Inflammatory macrophage treated with lipopolysaccharide for 1 hour (primary cell): ENCODE data around the gene PLRG1.

ENCODE experiments used
- DNase-seq, 2 donors: peaks; one replicate each; pipeline ENCODE4 v3.0.0-alpha.2; 2020 to 2022

The PLRG1 gene

DNA sequence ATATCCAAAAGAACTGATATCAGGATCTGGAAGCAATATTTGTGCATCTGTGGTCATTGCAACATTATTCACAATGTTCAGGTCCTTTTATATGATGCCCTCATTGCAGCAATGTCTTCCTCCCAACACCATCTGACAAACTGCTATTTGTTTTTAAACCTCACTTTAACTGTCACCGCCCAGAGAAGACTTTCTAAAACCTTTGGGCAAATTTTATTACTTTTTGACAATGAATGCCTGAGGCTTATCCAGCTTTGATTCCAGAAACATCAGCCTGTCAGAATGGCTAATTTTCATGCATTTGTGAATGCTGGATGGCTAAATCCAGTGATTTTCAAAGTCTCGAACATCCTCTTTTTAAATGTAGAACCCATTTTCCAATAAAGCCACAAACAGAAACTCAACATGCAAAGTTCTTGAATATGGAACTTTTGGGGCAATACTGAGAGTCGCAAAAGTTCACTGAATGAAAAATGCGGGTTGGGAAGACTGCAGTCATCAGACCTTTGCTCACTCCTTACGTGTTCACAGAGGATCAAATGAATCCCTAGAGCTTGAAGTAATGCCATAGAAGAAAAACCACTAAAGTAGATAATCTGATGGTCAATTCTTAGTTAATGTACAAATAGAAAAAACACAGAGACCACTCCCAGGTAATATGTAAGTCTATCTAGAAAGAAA lies 23.1 kb upstream of the PLRG1 start:
- DNase-seq, result no peak

DNA sequence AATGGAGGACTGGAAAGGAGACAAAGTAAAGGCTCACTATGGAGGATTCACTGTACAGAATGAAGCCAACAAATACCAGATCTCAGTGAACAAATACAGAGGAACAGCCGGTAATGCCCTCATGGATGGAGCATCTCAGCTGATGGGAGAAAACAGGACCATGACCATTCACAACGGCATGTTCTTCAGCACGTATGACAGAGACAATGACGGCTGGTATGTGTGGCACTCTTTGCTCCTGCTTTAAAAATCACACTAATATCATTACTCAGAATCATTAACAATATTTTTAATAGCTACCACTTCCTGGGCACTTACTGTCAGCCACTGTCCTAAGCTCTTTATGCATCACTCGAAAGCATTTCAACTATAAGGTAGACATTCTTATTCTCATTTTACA lies 19.4 kb upstream of the PLRG1 start:
- no peak for DNase-seq

DNA sequence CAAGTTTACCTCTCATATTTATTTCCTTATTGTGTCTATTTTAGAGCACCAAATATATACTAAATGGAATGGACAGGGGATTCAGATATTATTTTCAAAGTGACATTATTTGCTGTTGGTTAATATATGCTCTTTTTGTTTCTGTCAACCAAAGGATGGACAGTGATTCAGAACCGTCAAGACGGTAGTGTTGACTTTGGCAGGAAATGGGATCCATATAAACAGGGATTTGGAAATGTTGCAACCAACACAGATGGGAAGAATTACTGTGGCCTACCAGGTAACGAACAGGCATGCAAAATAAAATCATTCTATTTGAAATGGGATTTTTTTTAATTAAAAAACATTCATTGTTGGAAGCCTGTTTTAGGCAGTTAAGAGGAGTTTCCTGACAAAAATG lies 18.8 kb upstream of the PLRG1 start:
- no peak for DNase-seq

DNA sequence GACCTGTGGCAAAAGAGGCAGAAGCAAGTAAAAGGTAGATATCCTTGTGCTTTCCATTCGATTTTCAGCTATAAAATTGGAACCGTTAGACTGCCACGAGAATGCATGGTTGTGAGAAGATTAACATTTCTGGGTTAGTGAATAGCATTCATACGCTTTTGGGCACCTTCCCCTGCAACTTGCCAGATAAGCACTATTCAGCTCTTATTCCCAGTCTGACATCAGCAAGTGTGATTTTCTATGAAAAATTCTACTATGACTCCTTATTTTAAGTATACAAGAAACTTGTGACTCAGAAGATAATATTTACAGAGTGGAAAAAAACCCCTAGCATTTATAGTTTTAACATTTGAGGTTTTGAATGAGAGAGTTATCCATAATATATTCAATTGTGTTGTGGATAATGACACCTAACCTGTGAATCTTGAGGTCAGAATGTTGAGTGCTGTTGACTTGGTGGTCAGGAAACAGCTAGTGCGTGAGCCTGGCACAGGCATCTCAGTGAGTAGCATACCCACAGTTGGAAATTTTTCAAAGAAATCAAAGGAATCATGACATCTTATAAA lies 16.5 kb upstream of the PLRG1 start:
- DNase-seq, result no peak

DNA sequence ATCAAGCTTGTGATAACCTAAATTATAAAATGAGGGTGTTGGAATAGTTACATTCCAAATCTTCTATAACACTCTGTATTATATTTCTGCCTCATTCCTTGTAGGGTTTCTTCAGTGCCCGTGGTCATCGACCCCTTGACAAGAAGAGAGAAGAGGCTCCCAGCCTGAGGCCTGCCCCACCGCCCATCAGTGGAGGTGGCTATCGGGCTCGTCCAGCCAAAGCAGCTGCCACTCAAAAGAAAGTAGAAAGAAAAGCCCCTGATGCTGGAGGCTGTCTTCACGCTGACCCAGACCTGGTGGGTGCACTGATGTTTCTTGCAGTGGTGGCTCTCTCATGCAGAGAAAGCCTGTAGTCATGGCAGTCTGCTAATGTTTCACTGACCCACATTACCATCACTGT lies 15.5 kb upstream of the PLRG1 start:
- no peak for DNase-seq

DNA sequence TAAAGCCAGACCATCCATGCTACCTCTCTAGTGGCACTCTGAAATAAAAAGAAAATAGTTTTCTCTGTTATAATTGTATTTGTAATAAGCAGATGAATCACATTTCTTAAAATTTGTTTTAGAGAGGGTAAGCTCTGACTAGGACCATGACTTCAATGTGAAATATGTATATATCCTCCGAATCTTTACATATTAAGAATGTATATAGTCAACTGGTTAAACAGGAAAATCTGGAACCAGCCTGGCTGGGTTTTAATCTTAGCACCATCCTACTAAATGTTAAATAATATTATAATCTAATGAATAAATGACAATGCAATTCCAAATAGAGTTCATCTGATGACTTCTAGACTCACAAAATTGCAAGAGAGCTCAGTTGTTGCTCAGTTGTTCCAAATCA lies 14.1 kb upstream of the PLRG1 start:
- DNase-seq, result no peak

DNA sequence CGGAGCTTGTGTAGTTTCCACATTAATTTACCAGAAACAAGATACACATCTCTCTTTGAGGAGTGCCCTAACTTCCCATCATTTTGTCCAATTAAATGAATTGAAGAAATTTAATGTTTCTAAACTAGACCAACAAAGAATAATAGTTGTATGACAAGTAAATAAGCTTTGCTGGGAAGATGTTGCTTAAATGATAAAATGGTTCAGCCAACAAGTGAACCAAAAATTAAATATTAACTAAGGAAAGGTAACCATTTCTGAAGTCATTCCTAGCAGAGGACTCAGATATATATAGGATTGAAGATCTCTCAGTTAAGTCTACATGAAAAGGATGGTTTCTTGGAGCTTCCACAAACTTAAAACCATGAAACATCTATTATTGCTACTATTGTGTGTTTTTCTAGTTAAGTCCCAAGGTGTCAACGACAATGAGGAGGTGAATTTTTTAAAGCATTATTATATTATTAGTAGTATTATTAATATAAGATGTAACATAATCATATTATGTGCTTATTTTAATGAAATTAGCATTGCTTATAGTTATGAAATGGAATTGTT lies 12.6 kb upstream of the PLRG1 start, which contains the start of gene FGB:
TSS of gene FGB (plus strand) at position 315 of the 558 bp plus-strand sequence. CDS start at position 323, 8 bp downstream.
- DNase-seq, result no peak

DNA sequence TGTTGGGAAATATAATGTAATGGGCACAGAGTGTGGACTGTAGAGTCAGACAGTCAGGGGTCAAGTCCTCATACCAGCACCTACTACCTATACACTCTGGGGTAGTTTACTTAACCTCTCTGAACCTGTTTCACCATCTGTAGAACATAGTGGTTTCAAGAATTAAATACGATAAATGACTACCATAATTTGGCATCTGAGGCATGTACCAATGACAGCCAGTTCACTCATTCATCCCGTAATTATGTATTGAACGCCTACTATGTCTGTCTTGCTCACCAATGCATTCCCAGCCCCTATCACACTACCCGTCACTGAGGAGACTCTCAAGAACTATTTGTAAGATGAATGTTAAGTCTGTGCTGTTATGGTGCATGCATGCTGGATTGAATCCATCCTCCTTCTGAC lies 10.6 kb upstream of the PLRG1 start:
- DNase-seq, result no peak

DNA sequence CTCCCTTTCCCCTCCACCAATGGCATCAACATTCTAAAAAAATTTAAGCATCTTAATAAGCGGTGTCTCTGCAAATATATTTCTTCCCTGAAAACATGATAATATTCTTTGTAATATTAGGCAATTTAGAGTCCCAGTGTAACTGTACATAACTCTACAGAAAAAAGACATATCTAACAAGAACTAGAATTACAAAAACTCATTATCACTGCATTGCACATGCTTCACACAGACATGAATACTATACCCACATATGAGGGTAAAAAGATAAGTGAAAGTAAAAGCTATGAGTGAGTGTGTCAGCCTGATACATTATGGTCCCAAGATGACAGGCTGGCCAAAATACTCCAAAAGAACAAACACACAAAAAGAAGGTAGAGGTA lies 10.2 kb upstream of the PLRG1 start:
- no peak for DNase-seq

DNA sequence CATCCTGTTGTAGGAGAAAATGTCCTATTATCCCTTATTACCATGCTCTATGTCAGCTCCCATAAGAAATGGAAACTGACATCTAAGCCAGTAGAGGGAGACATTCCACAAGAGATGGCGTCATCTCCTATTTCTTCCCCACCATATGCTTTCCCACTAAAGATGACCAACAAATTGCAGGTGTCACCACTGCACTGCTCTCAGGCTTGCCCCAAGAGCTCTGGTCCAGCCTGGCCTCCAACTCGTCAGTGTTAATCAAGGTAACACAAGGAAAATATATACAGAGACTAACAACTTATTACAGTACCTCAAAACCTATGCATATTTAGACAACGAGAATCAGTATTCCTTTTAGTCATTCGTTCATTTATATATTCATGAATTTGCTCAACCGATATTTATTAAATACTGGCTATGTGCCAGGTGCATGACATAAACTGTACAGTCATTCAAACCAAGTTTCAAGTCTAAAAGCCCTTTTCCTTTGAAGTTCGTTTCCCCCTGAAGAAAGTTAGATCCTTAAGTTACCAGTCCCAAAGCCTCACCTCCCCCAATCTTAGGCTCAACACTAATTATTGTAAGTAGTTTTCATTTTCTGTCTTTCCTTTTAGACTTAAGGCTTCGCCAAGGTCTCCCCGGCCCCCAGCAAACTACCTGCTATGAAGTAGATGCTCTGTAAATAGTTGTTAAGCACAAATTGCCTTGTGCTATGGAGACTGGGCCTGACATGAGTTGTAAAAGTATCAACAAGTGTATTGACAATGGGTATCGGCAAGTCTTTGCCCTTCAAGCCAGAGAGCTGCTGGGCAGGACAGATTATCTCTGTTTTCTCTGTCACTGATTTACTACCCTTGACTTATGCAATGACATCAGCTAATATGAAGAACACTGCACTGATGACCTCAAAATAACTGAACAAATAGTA lies 9.6 kb upstream of the PLRG1 start:
- peak; percentile 15 to 52 for DNase-seq

DNA sequence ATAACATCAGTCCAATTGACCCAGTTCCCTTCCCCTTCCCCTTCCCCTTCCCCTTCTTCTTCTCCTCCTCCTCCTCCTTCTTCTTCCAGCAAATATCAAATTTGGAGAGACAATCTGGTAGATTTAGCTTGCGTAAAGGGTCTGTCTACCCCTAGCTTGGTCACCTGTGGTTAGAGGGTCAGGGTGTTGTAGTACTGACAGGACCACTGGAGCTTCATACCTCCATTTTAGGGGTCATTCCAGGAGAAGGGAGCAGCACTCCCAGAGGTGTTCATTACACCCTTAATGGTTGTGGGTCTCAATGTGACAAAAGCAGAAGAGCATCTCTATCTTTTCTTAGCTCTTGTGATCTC lies 8.9 kb upstream of the PLRG1 start:
- no peak for DNase-seq

DNA sequence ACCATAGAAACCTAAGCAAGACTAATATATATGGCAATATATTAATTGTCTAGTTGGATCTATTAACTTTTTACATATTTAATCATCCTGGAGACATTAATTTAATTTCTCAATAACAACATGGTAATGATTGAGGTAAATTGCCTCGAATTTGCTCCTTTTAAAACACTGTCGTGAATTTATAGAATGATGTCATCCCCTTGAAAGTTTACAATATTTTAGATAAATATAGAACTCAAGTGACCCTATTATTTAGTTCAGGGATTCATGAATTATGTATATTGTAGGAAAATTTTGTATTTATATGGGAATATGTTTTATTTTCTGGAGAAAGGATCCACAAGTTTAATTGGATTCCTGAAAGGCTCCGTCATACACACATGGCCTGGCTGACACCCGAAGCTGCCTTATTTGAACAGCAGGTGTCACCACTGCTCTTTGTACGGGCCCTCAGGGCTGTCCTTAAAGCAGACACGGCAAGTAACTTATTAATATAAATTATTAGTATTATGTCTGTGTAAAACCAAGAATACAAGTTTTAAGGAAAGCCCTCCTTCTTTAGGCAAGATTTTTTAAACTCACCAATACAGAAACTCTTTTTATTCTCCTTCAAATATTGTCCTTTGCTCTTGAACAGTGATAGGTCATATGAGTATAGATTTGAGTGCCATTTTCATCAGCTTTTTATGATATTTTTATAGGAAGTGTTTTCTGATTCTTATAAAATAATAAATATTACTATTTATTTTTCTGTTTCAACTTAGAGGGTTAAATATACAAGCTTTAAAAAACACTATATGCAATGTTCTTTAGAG lies 1.9 kb upstream of the PLRG1 start:
- peak; percentile 52 to 81 for DNase-seq

DNA sequence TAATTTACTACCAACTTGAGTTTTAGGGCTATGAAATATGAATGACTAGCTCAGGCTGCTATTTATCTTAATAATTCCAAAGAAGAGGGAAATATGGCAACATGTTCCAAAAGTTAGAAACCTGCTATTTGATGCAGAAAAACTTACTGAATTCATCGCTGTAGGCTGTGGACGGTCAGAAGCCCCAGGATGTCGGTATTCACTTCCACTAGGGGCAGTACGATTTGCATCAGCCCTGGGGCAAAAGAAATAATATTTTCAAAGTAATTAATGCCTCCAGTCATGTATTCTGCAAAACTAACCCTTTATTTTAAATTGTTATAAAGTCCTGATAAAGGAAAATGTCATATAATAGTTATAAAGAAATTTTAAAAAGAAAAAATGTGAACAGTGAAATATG lies 4.5 kb downstream of the PLRG1 start:
- DNase-seq, result no peak

DNA sequence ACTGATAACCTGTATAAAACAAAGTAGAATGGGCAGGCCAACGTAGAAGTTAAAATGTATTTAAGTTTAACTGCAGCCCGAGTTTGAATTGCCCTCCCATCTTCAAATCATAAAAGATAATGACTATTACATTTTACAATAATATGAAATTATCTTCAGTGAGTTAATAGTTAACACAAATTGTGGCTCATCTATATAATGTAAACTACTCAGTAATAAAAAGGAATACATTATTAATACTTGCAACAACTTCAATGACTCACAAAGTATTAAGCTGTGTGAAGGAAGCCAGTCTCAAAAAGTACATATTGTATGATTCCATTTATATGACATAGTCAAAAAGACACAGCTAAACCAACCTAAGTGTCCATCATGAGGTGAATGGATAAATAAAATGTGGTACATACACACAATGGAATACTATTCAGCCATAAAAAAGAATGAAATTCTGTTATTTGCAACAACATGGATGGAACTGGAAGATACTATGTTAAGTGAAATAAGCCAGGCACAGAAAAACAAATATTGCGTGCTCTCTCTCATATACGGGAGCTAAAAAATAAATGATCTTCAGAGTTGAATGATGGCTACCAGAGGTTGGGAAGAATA lies 7.8 kb downstream of the PLRG1 start:
- DNase-seq, result no peak

DNA sequence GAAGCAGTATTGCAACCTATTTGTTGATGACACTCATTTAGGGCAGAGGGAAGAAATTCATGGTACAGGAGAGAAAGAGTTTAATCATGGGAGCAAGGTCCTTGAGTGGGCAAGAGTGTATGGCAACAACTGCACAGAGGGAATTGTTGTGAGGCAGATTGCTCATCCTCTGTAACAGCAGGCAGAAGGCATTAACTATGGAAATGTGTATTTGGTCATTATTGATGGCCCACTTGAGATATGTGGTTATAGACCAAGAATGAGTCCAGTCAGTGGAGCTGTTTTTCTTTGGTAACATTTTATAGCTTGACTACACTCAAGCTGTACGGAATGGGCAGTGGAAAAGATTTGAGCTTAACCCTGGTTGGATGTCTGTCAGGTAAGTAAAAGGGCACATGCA lies 15.9 kb downstream of the PLRG1 start:
- DNase-seq, result no peak

DNA sequence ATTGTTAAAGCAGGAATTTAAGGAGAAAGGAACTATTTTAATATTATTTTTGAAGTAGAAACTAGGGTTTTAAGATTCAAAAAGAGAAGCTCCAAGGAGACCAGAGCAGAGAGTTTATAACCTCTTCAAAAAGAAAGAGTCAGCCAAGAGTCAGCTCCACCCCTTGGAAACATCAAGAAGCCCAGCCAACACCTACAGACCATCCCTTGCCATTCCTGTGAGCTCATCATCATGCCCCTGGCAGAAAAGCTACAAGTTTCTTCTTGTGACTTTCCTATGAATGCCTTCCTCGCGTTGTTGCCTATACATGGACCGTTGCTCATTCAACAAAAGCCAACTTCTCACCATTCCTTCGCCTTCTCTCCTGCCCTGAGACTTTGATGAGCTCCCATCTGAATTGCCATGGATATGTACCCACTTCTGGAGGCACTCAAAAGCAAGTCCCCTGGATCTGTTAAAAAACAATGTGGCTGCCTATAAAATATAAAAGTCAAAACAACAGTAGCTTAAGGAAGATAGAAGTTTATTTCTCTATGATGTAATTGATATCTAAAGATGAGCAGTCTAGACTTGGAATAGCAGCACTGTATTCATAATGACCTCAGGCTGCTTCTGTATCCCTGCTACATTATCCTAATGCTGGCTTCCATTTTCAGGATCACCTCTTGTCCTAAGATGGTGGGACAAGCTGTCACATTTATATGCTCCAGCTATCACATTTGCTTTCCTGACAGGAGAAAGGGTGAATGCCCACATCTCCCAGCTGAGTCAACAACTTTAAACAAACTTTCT lies 20.3 kb downstream of the PLRG1 start:
- DNase-seq, result no peak

DNA sequence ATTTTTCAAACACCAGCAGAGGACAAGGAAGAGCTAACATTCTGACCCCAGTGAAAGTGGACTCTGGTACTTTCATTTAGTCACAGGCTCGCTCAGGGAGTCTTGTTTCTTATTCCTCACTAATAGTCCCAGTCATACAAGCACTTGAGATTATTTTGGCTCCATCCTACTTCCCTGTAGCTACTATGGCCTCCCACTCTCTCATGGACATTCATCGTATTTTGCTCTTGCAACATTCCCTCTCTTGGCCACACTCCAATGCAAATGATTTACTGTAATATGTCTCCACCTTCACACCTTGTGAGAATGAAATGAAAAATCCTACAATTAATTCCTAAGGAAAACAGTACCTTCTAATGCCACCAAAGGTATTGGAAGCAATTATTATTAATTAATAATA lies 21.3 kb downstream of the PLRG1 start:
- DNase-seq, result peak in 1 of 2 donors; percentile 15

DNA sequence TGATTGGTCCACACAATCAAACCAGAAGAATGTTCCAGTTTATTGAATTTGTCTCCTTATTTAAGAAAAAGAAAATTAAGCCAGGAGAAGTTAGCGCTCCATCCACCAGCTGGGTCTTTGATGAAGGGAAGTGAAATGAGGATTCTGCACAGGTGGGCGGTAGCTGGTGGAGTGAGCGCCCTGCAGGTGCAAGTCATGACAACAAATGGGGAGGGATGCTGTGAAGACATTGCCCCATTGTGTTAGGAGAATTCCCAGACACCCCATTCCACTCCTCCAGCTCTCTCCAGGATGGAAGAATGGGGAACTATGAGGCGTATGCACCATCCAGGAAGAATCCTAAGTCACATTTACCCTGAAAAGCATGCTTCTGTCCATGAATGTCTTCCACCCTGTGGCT lies 22.9 kb downstream of the PLRG1 start:
- DNase-seq, result no peak

DNA sequence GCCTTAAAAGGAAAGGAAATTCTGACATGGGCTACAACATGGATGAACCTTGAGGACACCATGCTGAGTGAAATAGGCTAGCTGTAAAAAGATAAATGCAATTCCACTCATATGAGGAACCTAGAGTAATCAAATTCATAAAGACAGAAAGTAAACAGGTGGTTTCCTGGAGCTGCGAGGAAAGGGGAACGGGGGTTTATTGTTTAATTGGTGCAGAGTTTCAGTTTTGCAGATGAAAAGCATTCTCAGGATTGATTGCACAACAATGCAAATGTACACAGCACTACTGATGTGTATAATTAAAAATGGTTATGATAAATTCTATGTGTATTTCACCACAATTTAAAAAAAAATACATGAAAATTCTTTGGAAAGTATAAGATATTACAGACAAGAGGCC lies 24.0 kb downstream of the PLRG1 start:
- no peak for DNase-seq

DNA sequence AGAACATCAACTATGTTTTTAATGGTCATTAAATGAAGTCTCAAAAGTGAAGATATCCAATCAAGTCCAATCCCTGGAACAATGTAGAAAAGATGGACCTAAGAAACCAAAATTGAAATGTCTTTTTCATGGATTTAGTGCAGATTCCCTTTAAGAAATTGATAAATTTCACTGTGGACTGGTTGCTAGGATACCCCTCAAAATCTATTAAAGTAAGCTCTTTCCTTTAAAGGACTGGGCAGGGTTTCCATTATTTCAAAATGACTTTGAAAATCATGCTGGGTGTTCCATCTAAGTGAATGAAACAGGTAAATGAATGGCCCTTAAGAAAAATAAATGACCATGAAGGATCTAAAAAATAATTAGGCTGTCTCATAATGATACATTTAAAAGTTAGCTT lies 28.6 kb downstream of the PLRG1 start:
- no peak for DNase-seq

DNA sequence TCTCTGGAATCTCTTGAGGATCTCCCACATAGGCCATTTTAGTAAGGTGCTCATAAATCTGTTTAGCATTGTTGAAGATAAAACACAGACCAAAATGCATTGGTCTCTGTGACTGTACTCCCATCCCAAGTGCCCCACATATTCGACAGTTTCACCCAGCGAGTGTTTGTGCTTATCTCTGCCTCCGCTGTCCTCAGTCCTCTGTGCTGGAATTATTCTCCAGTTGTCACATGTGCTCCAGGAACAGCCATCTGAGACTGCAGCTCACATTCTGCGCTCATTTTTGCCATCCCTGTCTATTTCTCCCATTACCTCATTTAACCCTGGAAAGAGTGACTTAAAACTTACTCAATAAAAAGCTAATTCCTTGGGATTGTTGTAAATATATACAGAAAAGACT lies 31.0 kb downstream of the PLRG1 start:
- no peak for DNase-seq

DNA sequence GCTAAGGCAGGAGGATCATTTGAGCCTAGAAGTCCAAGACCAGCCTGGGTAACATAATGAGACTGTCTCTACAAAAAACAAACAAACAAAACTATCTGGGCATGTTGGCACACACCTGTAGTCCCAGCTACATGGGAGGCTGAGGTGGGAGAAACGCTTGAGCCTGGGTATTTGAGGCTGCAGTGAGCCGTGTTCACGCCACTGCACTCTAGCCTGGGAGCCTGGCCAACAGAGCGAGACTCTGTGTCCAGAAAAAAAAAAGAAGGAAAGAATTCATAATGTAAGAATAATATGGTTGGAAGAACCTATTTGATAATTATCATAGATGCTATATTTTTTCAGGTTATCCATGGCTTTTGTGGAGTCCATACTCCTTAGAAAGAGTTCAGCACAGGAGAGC lies 32.6 kb downstream of the PLRG1 start:
- no peak for DNase-seq
